NCI-H748 (cell line): ENCODE measurements around the gene TSPAN31.
"Not testable (repeated sequence)": the region's sequence is repeated elsewhere in the genome, so short reads cannot be mapped to it uniquely, and the experiment has no call there.

Experiments
- DNase-seq: peaks from one replicate; lab custom pipeline; 2025; ENCODE audit not compliant: unreplicated experiment; lab: John Stamatoyannopoulos, UW

The TSPAN31 gene

DNA sequence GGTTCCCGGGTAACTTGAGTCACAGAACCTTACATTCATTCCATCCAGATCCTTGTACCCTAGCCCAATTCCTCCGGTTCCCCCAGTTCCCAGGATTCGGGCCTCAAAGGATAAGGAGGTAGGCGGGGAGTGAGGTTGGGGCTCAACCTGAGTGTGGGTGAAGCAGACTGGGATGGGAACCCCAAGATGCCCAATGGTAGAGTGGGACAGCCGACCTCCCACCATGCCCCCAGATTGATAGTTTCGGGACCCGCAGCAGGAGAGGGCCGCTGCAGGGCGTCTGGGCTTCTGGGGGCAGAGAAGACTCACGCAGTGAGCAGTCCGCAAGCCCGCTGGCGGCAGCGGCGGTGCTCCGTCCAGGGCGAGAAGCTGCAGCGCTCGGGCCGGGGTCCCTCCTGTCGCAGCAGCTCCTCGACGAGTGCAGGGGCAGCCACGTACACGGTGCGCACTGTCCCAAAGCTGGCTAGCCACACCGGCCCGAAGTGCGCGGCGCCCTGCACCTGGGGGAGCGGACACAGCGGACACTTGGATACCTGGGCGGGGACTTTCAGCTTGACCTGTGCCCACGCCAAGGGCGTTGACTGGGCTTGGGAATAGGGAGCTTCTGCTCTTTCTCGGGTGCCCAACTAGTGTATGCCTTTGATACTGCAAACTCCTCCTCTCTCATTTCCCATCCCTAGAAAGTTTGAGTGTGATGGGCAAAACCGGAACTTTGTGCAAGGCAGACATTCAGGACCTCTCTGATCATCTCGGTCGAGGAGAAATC, 21.0 kb downstream of the TSPAN31 start:
- peak; percentile 35 for DNase-seq

DNA sequence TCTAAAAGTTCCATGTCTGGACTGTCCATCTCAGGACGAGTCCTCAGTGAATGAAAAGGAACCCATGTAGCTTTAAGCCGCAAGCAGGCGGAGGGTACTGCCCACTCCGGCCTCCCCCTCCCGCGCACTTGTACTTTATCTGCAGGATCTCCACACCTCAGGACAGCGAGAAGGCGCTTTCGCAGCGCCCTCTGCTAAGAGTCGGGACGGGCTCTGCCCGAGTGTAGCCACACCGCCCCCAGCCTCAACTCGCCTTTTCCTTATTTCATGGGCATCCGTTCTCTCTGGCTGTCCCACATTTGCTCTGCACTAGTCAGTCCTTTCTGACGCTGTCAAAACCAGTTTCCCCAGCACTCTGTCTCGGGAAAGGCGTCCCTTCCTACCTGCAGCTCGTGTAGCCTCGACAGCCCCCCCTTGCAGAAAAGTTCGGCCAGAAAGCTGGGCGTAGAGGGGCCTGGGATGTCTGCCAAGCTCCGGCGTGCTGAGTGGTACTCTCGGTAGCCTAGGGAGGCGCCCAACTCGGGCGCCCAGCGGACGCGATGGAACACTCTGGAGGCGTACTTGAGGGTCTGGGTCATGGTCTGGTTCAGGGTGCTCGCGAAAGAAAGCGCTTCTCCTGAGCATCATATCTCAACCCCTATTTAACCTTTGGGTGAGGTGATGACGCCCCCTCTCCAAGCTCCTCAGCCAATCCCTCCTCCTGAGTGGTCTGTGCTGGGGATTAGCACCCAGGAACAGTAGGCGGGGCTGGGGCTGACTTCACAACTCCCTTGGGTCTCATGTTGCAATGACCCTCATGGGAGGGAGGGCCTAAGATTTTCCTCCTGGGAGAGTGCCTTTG, 21.8 kb downstream of the TSPAN31 start, which contains the start of gene CYP27B1:
CYP27B1 (minus strand) TSS at position 615 of the 841 bp plus-strand sequence; CDS start at position 578, 37 bp downstream.
- peak; percentile 43 for DNase-seq

- DNase-seq, result no peak
These were observed 22.5 kb downstream of the TSPAN31 start for GRCh38 chr12:57767305-57767698.

GRCh38 chr12:57767876-57768275, 23.0 kb downstream of the TSPAN31 start:
- no peak for DNase-seq

- no peak for DNase-seq
These were observed 24.8 kb downstream of the TSPAN31 start for GRCh38 chr12:57769594-57769993.

DNA sequence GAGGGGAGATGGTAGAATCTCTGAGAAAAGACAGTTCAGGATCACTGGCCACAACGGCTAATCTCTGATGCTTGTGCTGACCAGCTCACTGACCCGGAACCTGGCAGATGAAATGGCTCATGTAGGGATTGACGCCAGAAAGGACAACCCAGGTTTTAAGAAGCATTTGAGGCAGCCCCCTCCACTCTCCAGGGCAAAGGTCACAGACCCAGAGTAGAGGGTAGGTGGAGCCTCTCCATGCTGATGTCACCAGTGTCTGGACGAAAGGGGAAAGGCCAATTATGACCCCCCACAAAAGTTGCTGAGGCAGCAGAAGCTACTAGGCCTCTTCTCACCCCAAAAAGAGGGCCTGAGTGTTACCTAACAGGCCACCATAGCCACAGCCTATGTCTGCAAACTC, 25.9 kb downstream of the TSPAN31 start:
- DNase-seq, result no peak

- peak; percentile 91 for DNase-seq
These were observed 26.5 kb downstream of the TSPAN31 start for GRCh38 chr12:57771236-57771872.

DNA sequence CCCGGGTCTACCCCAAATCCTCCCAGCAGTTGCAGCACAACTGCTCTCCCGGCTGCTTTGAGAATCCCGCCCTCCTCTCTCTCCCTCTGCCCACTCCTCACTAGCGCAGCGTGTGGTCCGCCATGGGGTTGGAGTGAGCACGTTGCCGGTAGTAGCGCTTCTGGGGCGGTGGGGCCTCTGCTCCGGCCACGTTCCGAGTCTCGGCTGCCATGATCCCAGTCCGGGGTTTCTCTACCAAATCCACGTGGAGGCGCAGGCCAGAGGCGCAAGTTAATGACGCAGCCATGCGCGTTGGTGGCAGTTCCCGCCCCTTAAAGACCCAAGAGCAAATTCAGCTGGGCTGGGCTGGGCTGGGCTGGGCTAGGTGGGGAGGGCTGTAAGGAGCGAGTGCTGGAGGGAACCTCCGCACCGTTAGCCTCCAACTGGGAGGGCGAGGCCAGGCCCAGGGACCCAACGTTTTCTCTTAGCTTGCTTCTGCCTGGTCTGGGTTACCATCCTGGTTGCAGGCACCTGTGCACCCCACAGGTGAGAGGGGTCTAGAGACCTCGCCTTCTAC, 27.1 kb downstream of the TSPAN31 start, which contains the start of gene METTL1:
METTL1 (minus strand) TSS at position 233 of the 556 bp plus-strand sequence; CDS start at position 211, 22 bp downstream.
- peak; percentile 97 for DNase-seq

DNA sequence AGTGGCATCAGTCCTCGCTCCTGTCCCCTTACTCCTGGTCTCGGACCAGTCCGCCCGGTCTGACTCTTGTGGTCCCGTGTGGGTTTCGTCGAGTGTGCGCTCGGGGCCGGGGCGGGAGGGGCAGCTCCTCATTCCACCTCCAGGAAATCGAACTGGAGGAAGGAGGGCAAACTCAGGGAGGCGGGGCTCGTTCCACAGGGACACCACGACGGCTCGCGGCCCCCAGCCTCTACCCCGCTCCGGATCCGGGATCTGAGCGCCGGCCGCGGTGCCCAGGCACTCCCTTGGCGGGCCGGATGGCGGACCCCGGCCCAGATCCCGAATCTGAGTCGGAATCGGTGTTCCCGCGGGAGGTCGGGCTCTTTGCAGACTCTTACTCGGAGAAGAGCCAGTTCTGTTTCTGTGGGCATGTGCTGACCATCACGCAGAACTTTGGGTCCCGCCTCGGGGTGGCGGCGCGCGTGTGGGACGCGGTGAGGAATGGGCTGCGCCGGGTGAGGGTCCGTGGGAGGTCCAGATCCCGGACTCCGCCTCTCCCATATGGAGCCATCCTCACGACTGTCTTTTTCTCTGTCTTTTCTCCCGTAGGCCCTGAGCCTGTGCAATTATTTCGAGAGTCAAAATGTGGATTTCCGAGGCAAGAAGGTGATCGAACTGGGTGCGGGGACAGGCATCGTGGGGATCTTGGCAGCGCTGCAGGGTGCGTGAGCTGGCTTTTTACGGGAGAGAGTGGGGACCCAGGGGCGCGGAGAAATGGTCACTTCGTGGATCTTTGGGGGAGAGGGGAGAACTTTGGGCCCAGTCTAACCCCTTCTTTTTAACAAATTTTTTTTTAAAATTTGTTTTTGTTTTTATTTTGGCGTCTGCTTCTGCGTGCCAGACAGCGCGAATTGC, 27.8 kb downstream of the TSPAN31 start, which contains the start of gene EEF1AKMT3:
EEF1AKMT3 (plus strand) TSS at position 186 of the 894 bp plus-strand sequence; CDS start at position 297, 111 bp downstream.
- DNase-seq, result peak; percentile 72

DNA sequence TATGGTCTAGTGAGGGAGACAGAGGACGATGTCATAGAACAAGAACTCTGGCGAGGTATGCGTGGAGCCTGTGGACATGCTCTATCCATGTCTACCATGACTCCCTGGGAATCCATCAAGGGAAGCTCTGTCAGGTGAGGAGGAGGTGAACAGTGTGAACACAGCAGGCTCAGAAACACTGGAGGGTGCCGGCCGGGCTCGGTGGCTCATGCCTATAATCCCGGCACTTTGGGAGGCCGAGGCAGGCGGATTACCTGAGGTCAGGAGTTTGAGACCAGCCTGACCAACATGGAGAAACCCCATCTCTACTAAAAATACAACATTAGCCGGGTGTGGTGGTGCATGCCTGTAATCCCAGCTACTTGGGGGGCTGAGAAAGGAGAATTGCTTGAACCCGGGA, 29.8 kb downstream of the TSPAN31 start:
- not testable (repeated sequence) for DNase-seq

DNA sequence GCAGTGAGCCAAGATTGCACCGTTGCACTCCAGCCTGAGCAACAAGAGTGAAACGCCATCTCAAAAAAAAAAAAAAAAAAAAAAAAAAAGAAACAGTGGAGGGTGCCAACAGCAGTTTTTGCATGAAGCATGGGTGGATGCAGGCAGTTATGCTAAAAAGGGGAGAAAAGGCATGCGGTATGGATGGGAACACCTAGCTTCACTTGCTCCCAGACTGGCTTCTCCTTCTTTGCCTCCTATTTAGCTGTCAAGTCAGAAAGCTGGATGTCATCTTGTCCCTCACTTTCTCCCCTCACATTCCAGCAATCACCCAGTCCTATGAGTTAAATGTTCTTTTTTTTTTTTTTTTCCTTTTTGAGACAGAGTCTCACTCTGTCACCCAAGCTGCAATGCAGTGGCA, 30.2 kb downstream of the TSPAN31 start:
- no peak for DNase-seq

- no peak for DNase-seq
These were observed 30.9 kb downstream of the TSPAN31 start for GRCh38 chr12:57775563-57776246.

- DNase-seq, result no peak
These were observed 31.4 kb downstream of the TSPAN31 start for GRCh38 chr12:57776247-57776587.

DNA sequence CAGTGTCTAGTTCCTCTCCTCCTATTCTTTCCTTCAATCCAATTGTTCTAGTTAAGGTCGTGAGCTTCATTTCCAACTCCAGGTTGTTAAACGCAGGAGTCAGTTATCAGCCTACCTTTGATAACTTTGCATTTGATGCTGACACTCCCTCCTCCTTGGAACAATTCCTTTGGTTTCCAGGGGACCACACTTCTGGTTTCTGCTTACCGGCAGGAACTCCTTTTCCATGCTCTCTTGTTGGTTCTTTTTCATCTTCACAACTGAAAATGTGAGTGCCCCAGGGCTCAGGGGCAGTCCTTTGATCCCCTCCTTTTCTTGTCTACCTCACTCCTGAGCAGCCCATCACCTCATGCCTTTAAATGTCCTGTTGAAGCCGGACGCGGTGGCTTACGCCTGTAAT, 32.5 kb downstream of the TSPAN31 start:
- DNase-seq, result no peak

DNA sequence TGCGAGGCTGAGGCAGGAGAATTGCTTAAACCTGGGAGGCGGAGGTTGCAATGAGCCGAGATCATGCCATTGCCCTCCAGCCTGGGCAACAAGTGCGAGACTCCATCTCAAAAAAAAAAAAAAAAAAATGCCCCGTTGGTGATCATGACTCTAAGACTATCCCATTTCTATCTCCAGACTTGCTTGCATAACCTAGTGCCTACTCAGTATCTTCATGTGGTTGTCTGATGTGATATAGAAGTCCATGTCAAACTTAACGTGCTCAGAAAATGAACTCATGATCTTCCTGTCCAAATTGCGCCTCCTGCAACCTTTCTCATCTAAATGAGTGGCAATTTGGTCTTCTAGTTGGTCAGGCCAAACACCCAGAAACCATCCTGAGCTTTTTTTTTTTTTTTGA, 33.1 kb downstream of the TSPAN31 start:
- DNase-seq, result no peak

- DNase-seq, result no peak
These were observed 34.9 kb downstream of the TSPAN31 start for GRCh38 chr12:57779736-57780135.

DNA sequence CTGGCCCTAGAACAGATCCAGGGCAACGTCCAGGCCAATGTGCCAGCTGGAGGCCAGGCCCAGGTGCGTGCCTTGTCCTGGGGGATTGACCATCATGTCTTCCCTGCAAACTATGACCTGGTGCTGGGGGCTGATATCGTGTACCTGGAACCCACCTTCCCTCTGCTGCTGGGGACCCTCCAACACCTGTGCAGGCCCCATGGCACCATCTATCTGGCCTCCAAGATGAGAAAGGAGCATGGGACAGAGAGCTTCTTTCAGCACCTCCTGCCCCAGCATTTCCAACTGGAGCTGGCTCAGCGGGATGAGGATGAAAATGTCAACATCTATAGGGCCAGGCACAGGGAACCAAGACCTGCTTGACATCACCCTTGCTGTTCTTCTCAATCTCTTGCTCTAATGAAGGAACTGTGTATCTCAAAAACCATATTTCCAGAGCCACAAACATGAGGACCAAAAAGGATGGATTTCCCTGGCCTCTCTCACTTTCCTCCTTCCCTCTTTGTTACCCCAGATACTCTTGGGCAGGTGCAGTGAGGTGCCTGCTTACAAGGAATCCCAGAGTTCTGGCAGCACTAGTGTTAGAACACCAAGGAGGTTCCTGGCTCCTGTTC, 35.6 kb downstream of the TSPAN31 start:
- DNase-seq, result no peak

GRCh38 chr12:57781244-57781643, 36.4 kb downstream of the TSPAN31 start:
- no peak for DNase-seq

- no peak for DNase-seq
These were observed 37.0 kb downstream of the TSPAN31 start for GRCh38 chr12:57781801-57782200.
